Renal cortex interstitium (tissue), 11 donors: Measurements from ENCODE around the gene SMIM1. TPM values are rescaled to one million over a fixed set of nuclear protein-coding genes. Genes with fewer than 3 reads are reported as not detected.
A peak's percentile ranks its signal among the peaks of the same experiment; 100 is the strongest.

Experiments
- DNase-seq, 11 donors: peaks; one replicate each; pipeline ENCODE4 v3.0.0-alpha.2; 2013; ENCODE audit warnings: low read depth in 9 of 11, low spot score in 4 of 11; ENCODE audit errors: extremely low read depth in 1 of 11
- polyA plus RNA-seq, 3 donors: library from polyadenylated mRNA; unstranded; fragments of 120-200 nt; gene quantifications; one replicate each; pipeline ENCODE4 v1.2.1, GENCODE V29; 2013; ENCODE audit not compliant: insufficient read length in 3 of 3

The SMIM1 gene
- polyA plus RNA-seq, 3 donors: 10.2 to 24.0 (median 21.7) TPM

GRCh38 chr1:3768811-3769390 is 3.6 kb upstream of the SMIM1 start:
- DNase-seq: no peak

- DNase-seq: no peak
Measured at GRCh38 chr1:3770047-3770765, 2.3 kb upstream of the SMIM1 start.

GRCh38 chr1:3771108-3772026 is 1.2 kb upstream of the SMIM1 start:
- no peak for DNase-seq

GRCh38 chr1:3772027-3772714 is 378 bp upstream of the SMIM1 start:
- peak in 9 of 11 donors; percentile 66 to 86 (median 81) for DNase-seq

GRCh38 chr1:3773572-3774275 is 1.2 kb downstream of the SMIM1 start:
- no peak for DNase-seq

GRCh38 chr1:3774276-3774945 is 1.9 kb downstream of the SMIM1 start:
- no peak for DNase-seq

GRCh38 chr1:3774946-3775489 is 2.5 kb downstream of the SMIM1 start:
- no peak for DNase-seq

- DNase-seq: peak in 4 of 11 donors; percentile 49 to 73 (median 58)
Measured at GRCh38 chr1:3775490-3776230, 3.1 kb downstream of the SMIM1 start.

- no peak for DNase-seq
Measured at GRCh38 chr1:3776231-3776961, 3.8 kb downstream of the SMIM1 start.

- DNase-seq: no peak
Measured at GRCh38 chr1:3777078-3777547, 4.6 kb downstream of the SMIM1 start.

GRCh38 chr1:3777647-3778589 is 5.4 kb downstream of the SMIM1 start:
- no peak for DNase-seq

- DNase-seq: no peak
Measured at GRCh38 chr1:3778590-3779264, 6.2 kb downstream of the SMIM1 start.

- no peak for DNase-seq
Measured at GRCh38 chr1:3779265-3779911, 6.8 kb downstream of the SMIM1 start.

GRCh38 chr1:3779912-3780416 is 7.4 kb downstream of the SMIM1 start:
- no peak for DNase-seq
